ENCODE data around the gene SMIM44. TPM values are rescaled to one million over a fixed set of nuclear protein-coding genes. Genes with fewer than 3 reads are reported as not detected.
A peak's percentile ranks its signal among the peaks of the same experiment; 100 is the strongest.

The SMIM44 gene
- total and polyA plus RNA-seq, 9 of the 15 experiments (the other 6 are each of a cell fraction or from before 2014, with no cell fraction given) = not detected

DNA sequence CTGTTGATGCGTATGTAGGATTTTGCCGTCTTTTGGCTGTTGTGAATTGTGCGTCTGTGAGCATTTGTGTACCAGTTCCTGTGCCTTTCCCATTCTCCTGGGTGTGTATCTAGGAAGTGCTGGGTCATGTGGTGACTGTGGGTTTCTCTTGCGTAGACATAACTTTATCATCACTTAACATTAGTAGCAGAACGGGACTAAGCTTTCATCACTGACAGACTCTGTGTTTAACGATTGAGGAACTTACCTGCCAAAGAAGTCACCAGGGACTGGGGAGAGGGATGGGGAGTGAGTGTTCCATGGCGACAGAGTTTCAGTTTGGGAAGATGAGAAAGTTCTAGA is 37.8 kb upstream of the SMIM44 start (continued):
- TF ChIP-seq, protein P1, sequence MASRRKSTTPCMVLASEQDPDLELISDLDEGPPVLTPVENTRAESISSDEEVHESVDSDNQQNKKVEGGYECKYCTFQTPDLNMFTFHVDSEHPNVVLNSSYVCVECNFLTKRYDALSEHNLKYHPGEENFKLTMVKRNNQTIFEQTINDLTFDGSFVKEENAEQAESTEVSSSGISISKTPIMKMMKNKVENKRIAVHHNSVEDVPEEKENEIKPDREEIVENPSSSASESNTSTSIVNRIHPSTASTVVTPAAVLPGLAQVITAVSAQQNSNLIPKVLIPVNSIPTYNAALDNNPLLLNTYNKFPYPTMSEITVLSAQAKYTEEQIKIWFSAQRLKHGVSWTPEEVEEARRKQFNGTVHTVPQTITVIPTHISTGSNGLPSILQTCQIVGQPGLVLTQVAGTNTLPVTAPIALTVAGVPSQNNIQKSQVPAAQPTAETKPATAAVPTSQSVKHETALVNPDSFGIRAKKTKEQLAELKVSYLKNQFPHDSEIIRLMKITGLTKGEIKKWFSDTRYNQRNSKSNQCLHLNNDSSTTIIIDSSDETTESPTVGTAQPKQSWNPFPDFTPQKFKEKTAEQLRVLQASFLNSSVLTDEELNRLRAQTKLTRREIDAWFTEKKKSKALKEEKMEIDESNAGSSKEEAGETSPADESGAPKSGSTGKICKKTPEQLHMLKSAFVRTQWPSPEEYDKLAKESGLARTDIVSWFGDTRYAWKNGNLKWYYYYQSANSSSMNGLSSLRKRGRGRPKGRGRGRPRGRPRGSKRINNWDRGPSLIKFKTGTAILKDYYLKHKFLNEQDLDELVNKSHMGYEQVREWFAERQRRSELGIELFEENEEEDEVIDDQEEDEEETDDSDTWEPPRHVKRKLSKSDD (conservative IDR thresholded peaks at IDR 0.05; ENCODE audit: low read length) = no peak
- TF ChIP-seq NFE2 (IDR thresholded peaks at IDR 0.05; ENCODE audit: low read depth) (peak; percentile 84), CBX1 (IDR thresholded peaks at IDR 0.05; ENCODE audit: low read depth) (no peak), TBL1XR1 (IDR thresholded peaks at IDR 0.05; ENCODE audit: low read length in 2 of 2) (no peak), SNRNP70 (optimal IDR thresholded peaks at IDR 0.05; ENCODE audit: low read depth, low read length) (no peak), LARP7 (IDR thresholded peaks at IDR 0.05) (no peak), RAD21 (CRISPR knock-in tag; conservative IDR thresholded peaks at IDR 0.05 in 1 of 2, IDR thresholded peaks at IDR 0.05 in 1 of 2) (no peak), ZNF174 (CRISPR knock-in tag; IDR thresholded peaks at IDR 0.05) (no peak), CCAR2 (IDR thresholded peaks at IDR 0.05; ENCODE audit: low read depth, low read length) (no peak), CBX3 (IDR thresholded peaks at IDR 0.05; ENCODE audit: borderline replicate concordance in 1 of 2, low read length in 2 of 2) (no peak), MCM5 (IDR thresholded peaks at IDR 0.05; ENCODE audit: low read depth) (no peak), LEF1 (IDR thresholded peaks at IDR 0.05) (peak; percentile 60; the same call in 1 of the 2 replicates), ZNF707 (CRISPR knock-in tag; conservative IDR thresholded peaks at IDR 0.05) (no peak)
- TF ChIP-seq, protein P2, sequence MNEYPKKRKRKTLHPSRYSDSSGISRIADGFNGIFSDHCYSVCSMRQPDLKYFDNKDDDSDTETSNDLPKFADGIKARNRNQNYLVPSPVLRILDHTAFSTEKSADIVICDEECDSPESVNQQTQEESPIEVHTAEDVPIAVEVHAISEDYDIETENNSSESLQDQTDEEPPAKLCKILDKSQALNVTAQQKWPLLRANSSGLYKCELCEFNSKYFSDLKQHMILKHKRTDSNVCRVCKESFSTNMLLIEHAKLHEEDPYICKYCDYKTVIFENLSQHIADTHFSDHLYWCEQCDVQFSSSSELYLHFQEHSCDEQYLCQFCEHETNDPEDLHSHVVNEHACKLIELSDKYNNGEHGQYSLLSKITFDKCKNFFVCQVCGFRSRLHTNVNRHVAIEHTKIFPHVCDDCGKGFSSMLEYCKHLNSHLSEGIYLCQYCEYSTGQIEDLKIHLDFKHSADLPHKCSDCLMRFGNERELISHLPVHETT (CRISPR knock-in tag; conservative IDR thresholded peaks at IDR 0.05 in 1 of 2, IDR thresholded peaks at IDR 0.05 in 1 of 2) = no peak
- TF ChIP-seq, protein P3, sequence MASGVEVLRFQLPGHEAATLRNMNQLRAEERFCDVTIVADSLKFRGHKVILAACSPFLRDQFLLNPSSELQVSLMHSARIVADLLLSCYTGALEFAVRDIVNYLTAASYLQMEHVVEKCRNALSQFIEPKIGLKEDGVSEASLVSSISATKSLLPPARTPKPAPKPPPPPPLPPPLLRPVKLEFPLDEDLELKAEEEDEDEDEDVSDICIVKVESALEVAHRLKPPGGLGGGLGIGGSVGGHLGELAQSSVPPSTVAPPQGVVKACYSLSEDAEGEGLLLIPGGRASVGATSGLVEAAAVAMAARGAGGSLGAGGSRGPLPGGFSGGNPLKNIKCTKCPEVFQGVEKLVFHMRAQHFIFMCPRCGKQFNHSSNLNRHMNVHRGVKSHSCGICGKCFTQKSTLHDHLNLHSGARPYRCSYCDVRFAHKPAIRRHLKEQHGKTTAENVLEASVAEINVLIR (CRISPR knock-in tag; IDR thresholded peaks at IDR 0.05) = peak; percentile 47; the same call in 1 of the 2 replicates
- TF ChIP-seq, protein P4, sequence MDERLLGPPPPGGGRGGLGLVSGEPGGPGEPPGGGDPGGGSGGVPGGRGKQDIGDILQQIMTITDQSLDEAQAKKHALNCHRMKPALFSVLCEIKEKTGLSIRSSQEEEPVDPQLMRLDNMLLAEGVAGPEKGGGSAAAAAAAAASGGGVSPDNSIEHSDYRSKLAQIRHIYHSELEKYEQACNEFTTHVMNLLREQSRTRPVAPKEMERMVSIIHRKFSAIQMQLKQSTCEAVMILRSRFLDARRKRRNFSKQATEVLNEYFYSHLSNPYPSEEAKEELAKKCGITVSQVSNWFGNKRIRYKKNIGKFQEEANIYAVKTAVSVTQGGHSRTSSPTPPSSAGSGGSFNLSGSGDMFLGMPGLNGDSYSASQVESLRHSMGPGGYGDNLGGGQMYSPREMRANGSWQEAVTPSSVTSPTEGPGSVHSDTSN (CRISPR knock-in tag; IDR thresholded peaks at IDR 0.05; ENCODE audit: low read depth) = no peak
- TF ChIP-seq, protein P4 (tag; conservative IDR thresholded peaks at IDR 0.05; ENCODE audit: low read depth) = 0 out of 2 replicates have a peak, but pooled peaks have one; percentile 45

Measured in K562 (cell line).